Activated CD8-positive, alpha-beta memory T cell treated with anti-CD3 and anti-CD28 coated beads, Interleukin-2, amount 50 U/mL, for 24 hours (primary cell): ENCODE data around the gene PARP8.

ENCODE experiments used
- DNase-seq: peaks from one replicate; pipeline ENCODE4 v3.0.0-alpha.2; 2020; ENCODE audit errors: extremely low read depth

Gene PARP8

DNA sequence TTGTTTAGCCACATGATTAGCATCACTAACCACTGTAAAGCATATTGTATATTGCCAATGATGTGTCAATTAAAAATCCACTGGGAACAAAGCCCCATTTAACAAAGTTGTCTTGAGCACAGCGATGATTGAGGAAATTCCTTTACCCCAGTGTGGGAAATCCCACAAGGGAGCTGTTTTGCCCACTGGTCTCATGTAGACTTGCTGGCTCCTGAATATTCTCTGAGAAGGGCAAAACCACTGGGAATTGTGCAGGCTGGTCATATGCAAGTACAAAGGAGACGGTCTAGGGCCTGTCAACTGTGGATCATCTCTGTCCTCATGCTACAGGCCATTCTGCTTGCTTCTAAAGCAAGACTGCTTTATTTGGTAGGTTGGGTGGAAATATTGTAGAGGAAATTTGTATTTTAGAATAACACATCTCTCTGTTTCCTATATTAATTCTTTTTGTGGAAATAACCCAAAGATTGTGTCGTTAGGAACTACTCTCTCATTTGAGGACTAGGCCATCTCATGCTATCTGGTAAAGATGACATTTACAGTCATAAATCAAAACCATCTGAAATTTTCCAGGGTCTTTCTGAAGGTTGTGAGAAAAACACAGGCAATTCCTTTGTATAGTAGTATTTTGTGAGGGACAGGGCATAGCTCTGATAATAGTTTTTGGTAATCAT, 60.2 kb downstream of the PARP8 start:
- DNase-seq, result no peak

DNA sequence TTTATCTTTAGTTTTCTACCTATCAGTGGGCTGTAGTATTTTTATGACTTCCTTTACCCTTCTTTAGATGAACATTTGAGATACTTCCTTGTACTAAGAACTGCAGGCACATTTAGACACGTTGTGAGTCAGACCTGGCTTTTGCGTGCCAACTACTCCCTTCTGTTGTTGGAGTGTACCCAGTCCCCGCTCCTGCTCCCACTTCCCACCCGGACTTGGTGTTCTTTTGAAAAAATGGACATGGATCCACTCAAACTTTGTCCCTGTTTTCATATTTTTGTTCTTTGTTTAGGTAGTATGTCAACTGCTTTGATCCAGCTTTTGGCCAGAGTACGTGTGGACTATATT, 60.7 kb downstream of the PARP8 start:
- DNase-seq, result no peak

GRCh38 chr5:50727845-50728244, 61.4 kb downstream of the PARP8 start:
- DNase-seq, result no peak

- no peak for DNase-seq
These were observed 63.9 kb downstream of the PARP8 start for GRCh38 chr5:50730336-50730735.

- DNase-seq, result no peak
These were observed 64.4 kb downstream of the PARP8 start for GRCh38 chr5:50730841-50731240.

- no peak for DNase-seq
These were observed 67.3 kb downstream of the PARP8 start for GRCh38 chr5:50733741-50734140.

DNA sequence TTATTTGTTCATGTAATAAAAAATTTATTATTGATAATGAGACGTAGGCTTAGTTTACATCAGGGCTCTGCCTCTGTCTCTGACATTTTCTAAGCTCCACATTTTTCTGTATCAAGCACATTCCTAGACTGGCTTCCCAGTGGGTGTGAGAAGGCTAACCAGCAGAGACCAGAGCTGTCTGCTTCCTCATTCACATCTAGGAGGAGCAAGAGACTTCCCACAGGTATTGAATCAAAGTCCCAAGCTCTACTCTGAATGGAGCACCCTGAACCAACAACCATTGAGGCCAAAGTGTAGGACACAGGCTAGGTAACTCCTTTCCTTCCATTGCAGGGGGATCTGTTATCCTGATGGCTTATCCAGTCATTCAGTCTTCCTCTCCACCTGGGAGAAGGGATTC, 72.4 kb downstream of the PARP8 start:
- DNase-seq, result no peak

- DNase-seq, result no peak
These were observed 74.4 kb downstream of the PARP8 start for GRCh38 chr5:50740832-50741231.

DNA sequence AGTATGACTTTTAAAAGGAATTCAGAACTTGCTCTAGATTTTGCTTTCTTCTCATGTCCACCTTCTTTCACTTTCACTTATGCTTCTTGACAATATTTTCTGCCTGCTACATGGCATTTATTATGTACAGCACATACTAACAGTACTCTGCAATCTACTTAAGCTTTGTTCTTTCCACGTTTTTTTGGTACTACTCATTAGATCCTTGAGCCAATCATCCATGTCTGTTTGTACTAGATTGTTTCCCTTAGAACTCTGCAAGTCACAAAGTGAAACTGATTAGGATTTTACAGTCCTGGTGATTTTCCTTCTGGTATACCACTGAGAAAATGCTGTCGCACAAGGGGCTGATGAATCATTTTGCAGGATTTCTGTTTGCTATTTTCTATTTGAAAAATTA, 78.3 kb downstream of the PARP8 start:
- DNase-seq, result no peak

GRCh38 chr5:50745221-50745910, 78.9 kb downstream of the PARP8 start:
- no peak for DNase-seq

DNA sequence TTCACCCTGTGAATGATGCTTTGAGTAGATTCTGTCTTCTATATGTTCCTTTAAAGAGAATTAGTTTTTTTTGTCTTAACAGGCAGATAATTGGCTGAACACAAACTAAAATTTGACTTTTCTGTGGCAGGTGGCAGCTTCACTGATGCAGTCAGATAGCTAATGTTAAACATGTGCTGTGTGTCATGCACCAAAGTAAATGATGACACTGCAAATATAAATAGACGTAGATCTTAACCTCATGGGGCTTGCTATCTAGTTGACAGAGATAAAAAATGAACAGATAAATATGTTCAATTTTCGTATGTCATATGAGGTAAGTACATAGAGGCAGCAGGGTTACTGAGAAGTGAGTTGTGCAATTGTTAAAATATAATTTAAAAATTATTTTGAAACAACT, 82.7 kb downstream of the PARP8 start:
- no peak for DNase-seq

DNA sequence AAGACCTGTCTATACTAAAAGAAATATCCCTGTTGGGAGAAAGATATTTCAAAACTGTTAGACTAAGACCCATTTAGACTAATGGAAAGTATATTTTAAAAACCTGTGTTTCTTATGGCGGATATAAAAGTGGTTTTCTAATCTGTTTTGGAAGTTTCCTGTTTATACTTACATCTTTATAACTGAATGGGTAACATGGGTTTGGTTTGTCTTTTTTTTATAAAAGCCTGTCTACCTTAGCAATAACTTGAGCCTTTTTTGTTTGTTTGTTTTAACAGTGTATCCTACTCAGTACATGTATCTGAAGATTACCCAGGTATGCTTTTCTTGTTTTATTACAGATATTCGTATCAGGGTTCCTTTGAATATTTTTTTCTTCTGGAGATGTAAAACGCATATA, 83.4 kb downstream of the PARP8 start:
- no peak for DNase-seq

- DNase-seq, result no peak
These were observed 84.7 kb downstream of the PARP8 start for GRCh38 chr5:50751064-50751657.

GRCh38 chr5:50752800-50753199, 86.4 kb downstream of the PARP8 start:
- DNase-seq, result no peak

DNA sequence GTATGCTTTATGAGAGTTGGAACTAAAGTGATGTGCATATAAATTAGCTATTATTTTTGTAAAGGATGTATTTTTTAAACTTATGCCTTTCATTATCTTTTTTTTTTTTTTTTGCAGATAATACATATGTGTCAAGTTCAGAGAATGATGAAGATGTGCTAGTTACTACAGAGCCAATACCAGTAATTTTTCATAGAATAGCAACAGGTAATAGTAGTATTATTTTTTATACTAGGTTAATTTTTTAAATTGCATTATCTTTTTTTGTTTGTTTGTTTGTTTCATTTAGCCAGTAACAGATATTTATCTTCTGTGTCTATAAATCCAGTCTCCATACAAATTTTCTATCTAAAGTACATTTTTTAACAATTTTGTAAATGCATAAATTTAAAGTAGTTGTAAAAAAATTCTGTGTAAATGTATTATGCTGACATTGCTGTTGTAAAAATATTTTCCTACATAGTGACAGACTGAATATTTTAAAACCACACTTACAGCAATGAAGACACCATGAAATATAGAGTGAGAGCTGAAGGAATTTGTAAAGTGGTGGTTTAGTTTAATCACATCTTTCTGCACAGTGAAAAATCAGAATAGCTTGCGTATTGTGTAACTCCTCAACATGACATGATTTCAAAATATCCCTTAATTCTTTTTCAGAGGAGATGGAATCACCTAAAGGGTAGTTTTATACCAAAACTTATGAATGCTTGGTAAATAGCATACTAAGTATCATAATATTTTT, 93.3 kb downstream of the PARP8 start:
- DNase-seq, result no peak

DNA sequence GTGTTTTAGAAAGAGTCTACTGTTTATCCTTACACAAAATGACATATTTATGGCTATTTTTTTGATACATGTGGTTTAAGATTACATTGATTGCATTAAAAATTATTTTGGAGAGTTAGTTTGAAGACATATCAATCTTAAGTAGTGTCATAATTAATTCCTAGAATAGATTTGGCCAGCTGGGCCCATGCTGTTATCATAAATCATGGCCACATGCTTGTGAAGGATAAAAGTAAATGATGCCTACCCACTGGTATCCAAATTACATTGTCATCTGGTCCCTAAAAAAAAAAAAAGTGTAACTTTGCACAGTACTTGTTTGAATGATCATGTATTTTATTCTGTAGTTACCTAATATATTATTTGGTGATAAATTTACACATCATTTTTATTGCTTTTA, 96.9 kb downstream of the PARP8 start:
- no peak for DNase-seq

DNA sequence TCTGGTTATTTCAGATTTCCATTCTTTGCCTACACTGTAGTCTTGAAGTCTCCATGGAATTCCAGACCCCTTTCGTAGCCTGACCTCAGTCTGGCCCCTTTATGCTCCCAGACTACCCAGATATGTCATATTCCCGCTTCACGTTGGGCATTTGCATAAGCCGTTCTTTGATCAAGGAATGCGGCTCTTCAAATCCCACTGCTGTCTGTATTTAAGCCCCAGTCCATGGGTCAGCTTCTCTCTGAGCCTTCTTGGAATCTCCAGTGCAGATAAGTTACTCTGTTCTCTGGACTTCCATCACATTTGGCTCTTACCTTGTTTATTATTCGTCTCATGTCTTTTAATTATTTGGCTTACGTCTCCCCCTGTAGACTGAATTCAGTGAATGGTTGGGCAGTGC, 97.4 kb downstream of the PARP8 start:
- DNase-seq, result no peak

DNA sequence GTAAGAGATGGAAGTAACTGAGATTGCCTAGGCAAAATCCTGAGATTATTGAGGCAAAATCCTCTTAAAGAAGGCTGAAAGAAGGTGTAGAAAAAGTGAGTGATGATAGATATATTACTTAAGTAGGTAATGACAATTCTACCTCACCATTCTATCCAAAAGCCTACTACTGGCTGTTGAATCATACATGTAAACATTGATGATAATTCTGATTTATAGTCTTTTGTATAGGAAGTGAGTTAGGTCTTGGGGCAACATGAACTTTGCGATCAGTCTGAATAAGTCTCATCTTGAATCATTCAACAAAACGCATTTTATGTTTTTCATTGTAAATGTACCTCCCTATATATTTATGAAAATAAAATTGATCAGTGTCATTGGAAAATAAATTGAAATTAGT, 99.6 kb downstream of the PARP8 start:
- DNase-seq, result no peak

DNA sequence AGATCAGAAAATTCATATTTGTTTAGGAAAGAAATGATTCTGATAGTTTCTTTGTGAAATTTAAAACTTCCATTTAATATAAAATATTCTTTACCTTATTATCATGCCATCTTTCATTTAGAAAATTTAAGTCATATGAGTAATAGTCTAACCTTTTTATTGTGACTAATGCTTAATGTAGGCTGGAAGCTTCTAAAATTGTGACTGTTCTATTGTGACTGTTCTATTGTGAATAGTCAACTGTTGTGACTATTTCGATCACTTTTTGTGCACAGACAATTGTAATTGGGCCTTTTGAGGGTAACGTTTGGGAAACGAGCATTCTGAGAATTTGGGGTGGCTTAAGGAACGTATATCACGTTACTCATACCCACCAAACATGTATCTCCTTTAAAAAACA, 100.0 kb downstream of the PARP8 start:
- no peak for DNase-seq

GRCh38 chr5:50766967-50767366, 100.5 kb downstream of the PARP8 start:
- no peak for DNase-seq

GRCh38 chr5:50767588-50767987, 101.2 kb downstream of the PARP8 start:
- DNase-seq, result no peak

GRCh38 chr5:50768634-50769033, 102.2 kb downstream of the PARP8 start:
- no peak for DNase-seq

DNA sequence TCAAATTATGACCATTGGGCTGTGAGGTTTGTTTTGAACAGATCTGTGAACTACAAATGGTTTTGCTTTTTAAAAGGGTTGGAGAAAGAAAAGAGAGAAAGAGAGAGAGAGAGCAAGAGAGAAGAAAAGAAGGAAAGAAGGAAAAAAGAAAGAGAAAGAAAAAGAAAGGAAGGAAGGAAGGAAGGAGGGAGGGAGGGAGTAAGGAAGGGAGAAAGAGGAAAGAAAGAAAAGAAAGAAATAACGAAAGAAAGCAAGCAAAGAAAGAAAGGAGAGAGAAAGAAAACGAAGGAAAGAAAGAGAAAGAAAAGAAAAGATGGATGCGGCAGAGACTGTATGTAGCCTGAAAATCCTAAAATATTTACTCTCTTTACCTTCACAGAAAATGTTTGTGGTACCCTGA, 104.0 kb downstream of the PARP8 start:
- DNase-seq, result no peak
